Testis (tissue), 3 donors: ENCODE data around the gene ZXDC. TPM values are rescaled to one million over a fixed set of nuclear protein-coding genes. Genes with fewer than 3 reads are reported as not detected.

ENCODE experiments used
- DNase-seq: peaks from one replicate; pipeline ENCODE4 v3.0.0-alpha.2; 2019
- H3K27ac ChIP-seq, 2 donors: fragments of 200-600 bp; sonication (generic); one replicate each; pipeline ENCODE4 v1.5.1; 2019
- H3K27me3 ChIP-seq: fragments of 200-600 bp; sonication (generic); one replicate; pipeline ENCODE4 v1.5.1; 2019
- H3K36me3 ChIP-seq: fragments of 200-600 bp; sonication (generic); one replicate; pipeline ENCODE4 v1.5.1; 2017; ENCODE audit warnings: low read depth; ENCODE audit errors: missing control alignments
- H3K4me1 ChIP-seq: fragments of 200-600 bp; sonication (generic); one replicate; pipeline ENCODE4 v1.5.1; 2019
- H3K4me3 ChIP-seq, 2 donors: fragments of 200-600 bp; sonication (generic); one replicate each; pipeline ENCODE4 v1.5.1; 2017 to 2019
- H3K9me3 ChIP-seq: fragments of 200-600 bp; sonication (generic); one replicate; pipeline ENCODE4 v1.5.1; 2017
- POLR2A ChIP-seq: fragments of 450-650 bp; IDR thresholded peaks from one replicate; pipeline ENCODE4 v1.6.1; 2017; ENCODE audit warnings: antibody characterized with exemption, mild to moderate bottlenecking, moderate library complexity
- WGBS, 2 donors: methylation state at CpG; one replicate each; pipeline ENCODE4 v1.1.5; 2018; 5-methylcytosine and 5-hydroxymethylcytosine counted together
- intact Hi-C: fragments of 100-400 bp; cut with DNase I; formaldehyde crosslinking; loops from one replicate; pipeline ENCODE4 v1.15.1; 2023; ENCODE audit warnings: low total_unique reads
- polyA plus RNA-seq: library from polyadenylated mRNA; stranded (reverse); fragments of 350-450 nt; fragmentation: Illumina TruSeq; extraction: RNeasy Lipid Tissue Mini Kit (QIAGEN cat#74804); gene quantifications from one replicate; pipeline ENCODE4 v1.2.3, GENCODE V29; 2014; ENCODE audit warnings: low read depth, low replicate concordance; ENCODE audit not compliant: insufficient read depth
- total RNA-seq, 2 donors: library from RNA; depleted of rRNA; stranded (reverse); fragments of >200 nt; gene quantifications; one replicate each; pipeline ENCODE4 v1.2.3, GENCODE V29; 2016
- TF ChIP-seq, protein P1 (sequence below), 3 experiments: fragments of 450-650 bp in 2 of 3; fragments of 200-600 bp in 1 of 3; sonication (generic) in 1 of 3; IDR thresholded peaks; one replicate each; pipeline ENCODE4 v1.5.1; 2016 to 2019; ENCODE audit warnings: antibody characterized with exemption in 3 of 3, mild to moderate bottlenecking in 2 of 3, moderate library complexity in 1 of 3

ZXDC gene
- total and polyA plus RNA-seq, 3 donors from 2014 or later = 25.6 to 80.3 (median 78.9) TPM

DNA sequence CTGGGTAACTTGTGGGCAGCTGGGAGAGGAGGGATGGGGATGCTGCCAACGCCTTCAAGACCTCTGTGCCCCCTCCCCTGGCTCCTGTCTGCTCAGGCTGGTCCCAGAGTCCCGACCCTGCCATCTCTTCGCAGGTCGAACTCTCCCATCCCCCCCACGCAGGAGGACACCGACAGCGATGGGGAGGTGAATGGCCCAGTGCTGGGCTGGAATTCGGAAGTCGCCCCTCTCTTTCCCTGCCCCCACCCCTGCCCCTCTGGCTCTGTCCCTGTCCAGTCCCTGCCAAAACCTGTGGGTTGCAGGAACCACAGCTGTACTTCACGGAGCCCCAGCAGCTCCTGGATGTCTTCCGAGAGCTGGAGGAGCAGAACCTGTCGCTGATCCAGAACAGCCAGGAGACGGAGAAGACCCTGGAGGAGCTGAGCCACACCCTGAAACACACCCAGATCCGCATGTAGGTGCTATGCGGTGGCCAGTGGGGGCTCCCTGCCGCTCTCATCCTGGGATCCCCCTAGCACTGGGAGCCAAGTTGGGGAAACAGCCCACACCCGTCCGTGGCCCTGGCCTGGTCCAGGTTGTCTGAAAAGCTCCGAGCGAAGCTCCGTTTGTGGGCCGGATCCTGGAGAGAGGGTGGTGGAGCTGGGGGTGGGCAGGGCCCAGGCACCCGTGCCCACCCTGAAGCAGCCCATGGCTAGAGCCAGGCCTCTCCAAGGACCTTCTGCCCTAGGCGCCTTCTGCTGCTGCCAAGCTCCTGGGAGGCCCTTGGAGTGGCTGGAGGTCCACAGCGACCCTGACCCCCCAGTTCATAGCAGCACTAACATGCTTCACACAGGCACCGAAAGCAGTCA is 52.3 kb downstream of the ZXDC start:
- 63 to 73% methylated on average over 20 to 24 of the region's 26 CpGs for WGBS, 2 donors
- Histone ChIP-seq H3K4me1 (no peaks in the 10 kb centered on the region), H3K36me3 (no peaks in the 10 kb centered on the region), H3K27me3 (no peaks in the 10 kb centered on the region), H3K4me3 (no peak overlapping the region), H3K27ac (no peak overlapping the region), H3K9me3 (no peaks in the 10 kb centered on the region)
- DNase-seq = no peak
- intact Hi-C loops = no loop called here
- no peak for TF ChIP-seq POLR2A
- TF ChIP-seq, protein P1, sequence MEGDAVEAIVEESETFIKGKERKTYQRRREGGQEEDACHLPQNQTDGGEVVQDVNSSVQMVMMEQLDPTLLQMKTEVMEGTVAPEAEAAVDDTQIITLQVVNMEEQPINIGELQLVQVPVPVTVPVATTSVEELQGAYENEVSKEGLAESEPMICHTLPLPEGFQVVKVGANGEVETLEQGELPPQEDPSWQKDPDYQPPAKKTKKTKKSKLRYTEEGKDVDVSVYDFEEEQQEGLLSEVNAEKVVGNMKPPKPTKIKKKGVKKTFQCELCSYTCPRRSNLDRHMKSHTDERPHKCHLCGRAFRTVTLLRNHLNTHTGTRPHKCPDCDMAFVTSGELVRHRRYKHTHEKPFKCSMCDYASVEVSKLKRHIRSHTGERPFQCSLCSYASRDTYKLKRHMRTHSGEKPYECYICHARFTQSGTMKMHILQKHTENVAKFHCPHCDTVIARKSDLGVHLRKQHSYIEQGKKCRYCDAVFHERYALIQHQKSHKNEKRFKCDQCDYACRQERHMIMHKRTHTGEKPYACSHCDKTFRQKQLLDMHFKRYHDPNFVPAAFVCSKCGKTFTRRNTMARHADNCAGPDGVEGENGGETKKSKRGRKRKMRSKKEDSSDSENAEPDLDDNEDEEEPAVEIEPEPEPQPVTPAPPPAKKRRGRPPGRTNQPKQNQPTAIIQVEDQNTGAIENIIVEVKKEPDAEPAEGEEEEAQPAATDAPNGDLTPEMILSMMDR (IDR thresholded peaks at IDR 0.05) = no peak

DNA sequence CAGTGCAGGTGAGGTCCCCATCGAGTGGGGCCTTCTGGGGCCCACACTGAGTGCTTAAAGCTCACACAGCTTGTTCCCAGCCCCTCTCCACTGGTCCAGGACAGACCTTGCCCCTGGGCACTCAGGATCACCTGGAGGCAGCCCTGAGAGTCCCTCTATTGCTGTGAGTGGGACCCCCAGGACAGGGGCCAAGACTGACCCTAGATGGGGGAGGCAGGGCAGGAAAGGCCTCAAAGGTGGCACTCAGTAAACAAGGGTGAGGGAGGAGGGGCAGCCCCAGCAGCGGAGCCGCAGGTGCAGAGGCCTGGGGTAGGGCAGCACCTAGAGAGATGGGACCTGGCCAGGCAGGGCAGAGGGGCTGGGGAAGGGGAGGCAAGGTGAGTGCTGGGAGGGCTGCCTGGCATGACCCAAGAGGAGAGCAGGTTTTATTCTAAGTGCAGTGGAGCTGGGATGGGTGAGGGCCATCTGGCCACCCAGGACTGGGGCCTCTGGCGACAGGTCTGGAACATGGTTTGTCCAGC is 53.1 kb downstream of the ZXDC start:
- H3K27me3 ChIP-seq = no peaks in the 10 kb centered on the region
- H3K9me3 ChIP-seq = no peaks in the 10 kb centered on the region
- H3K4me1 ChIP-seq = no peaks in the 10 kb centered on the region
- H3K27ac ChIP-seq = no peak overlapping the region
- 84 to 90% methylated on average over 3 to 4 of the region's 4 CpGs for WGBS, 2 donors
- TF ChIP-seq, protein P1 (IDR thresholded peaks at IDR 0.05) = no peak
- TF ChIP-seq POLR2A = no peak
- intact Hi-C loops = no loop called here
- H3K36me3 ChIP-seq = no peaks in the 10 kb centered on the region
- DNase-seq = no peak
- H3K4me3 ChIP-seq = no peak overlapping the region

DNA sequence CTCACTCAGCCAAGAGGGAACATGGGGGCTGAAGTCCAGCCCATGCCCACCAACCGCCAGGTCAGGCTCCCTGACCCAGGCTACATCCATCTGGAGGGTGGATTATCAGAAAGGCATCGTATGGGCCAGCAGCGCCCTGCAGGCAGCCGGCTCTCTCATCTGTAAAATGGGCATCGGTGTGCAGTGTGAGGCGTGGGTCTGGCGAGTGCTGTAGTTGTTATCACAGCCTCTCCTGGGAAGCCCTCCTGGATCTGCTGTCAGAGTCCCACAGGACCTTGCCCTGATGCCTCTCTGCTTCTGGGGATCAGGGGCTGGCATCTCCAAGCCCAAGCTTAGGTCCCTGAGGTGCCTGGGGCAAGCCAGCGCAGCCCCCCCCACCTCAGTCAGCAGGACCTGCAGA is 53.6 kb downstream of the ZXDC start:
- DNase-seq = no peak
- Histone ChIP-seq H3K27me3 (no peaks in the 10 kb centered on the region), H3K27ac (no peak overlapping the region), H3K36me3 (no peaks in the 10 kb centered on the region), H3K4me1 (no peaks in the 10 kb centered on the region), H3K9me3 (no peaks in the 10 kb centered on the region), H3K4me3 (no peak overlapping the region)
- 91% methylated on average over 8 of the region's 8 CpGs; no CpG with 5 or more reads in 1 of the 2 donors for WGBS, 2 donors
- intact Hi-C loops = no loop called here
- TF ChIP-seq, protein P1 (IDR thresholded peaks at IDR 0.05) = no peak
- TF ChIP-seq POLR2A = no peak

DNA sequence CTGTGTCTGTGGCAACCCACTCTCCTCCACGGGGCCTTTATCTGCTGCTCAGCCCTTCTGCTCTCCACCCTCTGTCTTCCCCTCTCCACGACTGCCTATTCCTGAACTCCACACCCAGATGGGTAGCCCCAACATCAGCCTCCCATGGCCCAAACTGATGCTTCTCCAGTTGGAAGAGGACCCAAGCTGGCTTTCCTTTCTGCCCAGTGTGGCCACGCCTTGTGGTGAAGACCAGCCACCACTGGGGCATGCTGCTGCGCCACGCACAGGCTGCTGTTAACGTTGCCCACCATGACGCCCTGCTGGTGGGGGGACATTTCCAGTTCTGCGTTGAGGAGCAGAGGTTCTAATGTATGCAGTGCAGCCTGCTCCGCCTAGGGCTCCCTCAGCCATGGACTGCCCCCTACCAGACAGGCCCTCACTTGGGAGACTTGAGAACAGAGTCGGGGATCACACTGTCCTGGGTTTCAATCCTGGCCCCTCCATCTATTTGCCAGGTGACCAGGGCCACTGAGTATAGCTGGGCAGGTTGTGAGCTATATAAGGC is 54.0 kb downstream of the ZXDC start:
- no peak overlapping the region for H3K4me3 ChIP-seq
- TF ChIP-seq POLR2A = no peak
- TF ChIP-seq, protein P1 (IDR thresholded peaks at IDR 0.05) = no peak
- H3K27me3 ChIP-seq = no peaks in the 10 kb centered on the region
- no peaks in the 10 kb centered on the region for H3K9me3 ChIP-seq
- intact Hi-C loops = no loop called here
- H3K27ac ChIP-seq = no peak overlapping the region
- no peak for DNase-seq
- no peaks in the 10 kb centered on the region for H3K36me3 ChIP-seq
- 82 to 87% methylated on average over 7 to 10 of the region's 10 CpGs for WGBS, 2 donors
- H3K4me1 ChIP-seq = no peaks in the 10 kb centered on the region
